Panc1 (cell line): ENCODE data around the gene PGF. TPM values are rescaled to one million over a fixed set of nuclear protein-coding genes. Genes with fewer than 3 reads are reported as not detected.

ENCODE experiments used
- ATAC-seq: fragments of 200-7000 bp; cut with Tn5 transposase; 2 replicates; pipeline ENCODE4 v1.9.1; 2020; ENCODE audit warnings: mild to moderate bottlenecking, moderate library complexity
- BruUV-seq: library from RNA; stranded (reverse); fragments of 400-500 nt; replicated peaks from 2 replicates; lab custom pipeline; 2021; lab: Mats Ljungman, UMichigan
- CTCF ChIA-PET: fragments of 300-600 bp; sonication (Branson Sonifier 250); formaldehyde crosslinking; loops from one replicate; lab custom pipeline; 2022; ENCODE audit warnings: antibody characterized with exemption; lab: Charles Lee
- POLR2A ChIA-PET: fragments of 300-600 bp; sonication (Branson Sonifier 250); formaldehyde crosslinking; loops from one replicate; lab custom pipeline; 2022; ENCODE audit warnings: antibody characterized with exemption; lab: Charles Lee
- DNase-seq: peaks from one replicate; pipeline ENCODE4 v3.0.0-alpha.2; 2010; ENCODE audit warnings: low read depth, low spot score
- H3K27ac ChIP-seq: 2 replicates; pipeline ENCODE4 v1.5.1; 2011; ENCODE audit warnings: mild to moderate bottlenecking, low read length, inconsistent platforms
- H3K27me3 ChIP-seq: fragments of 200-500 bp; sonication (Bioruptor generic); 2 replicates; pipeline ENCODE4 v1.6.0; 2014; ENCODE audit warnings: low read length, inconsistent platforms; ENCODE audit not compliant: control insufficient read depth, insufficient read depth
- H3K36me3 ChIP-seq: fragments of 200-500 bp; sonication (Bioruptor generic); 2 replicates; pipeline ENCODE4 v1.5.1; 2014; ENCODE audit warnings: inconsistent platforms, mild to moderate bottlenecking, low read length, moderate library complexity; ENCODE audit not compliant: control insufficient read depth, insufficient read depth
- H3K4me1 ChIP-seq: 2 replicates; pipeline ENCODE4 v1.5.1; 2011; ENCODE audit warnings: inconsistent platforms, mild to moderate bottlenecking, low read length, moderate library complexity; ENCODE audit not compliant: control insufficient read depth, insufficient read depth
- H3K4me3 ChIP-seq, 2 experiments: 2 replicates each; pipeline ENCODE4 v1.5.1; 2011 to 2012; ENCODE audit warnings: low read depth in 2 of 2, low read length in 2 of 2, mild to moderate bottlenecking in 2 of 2, inconsistent platforms in 1 of 2, moderate library complexity in 1 of 2
- H3K9me3 ChIP-seq: fragments of 200-500 bp; sonication (Bioruptor generic); 2 replicates; pipeline ENCODE4 v1.5.1; 2014; ENCODE audit warnings: low read depth, mild to moderate bottlenecking, inconsistent platforms, low read length, moderate library complexity; ENCODE audit not compliant: control insufficient read depth, insufficient read depth
- CTCF ChIP-seq: fragments of 450-650 bp; IDR thresholded peaks from 2 replicates; pipeline ENCODE4 v1.5.1; 2017; ENCODE audit warnings: mild to moderate bottlenecking
- POLR2AphosphoS5 ChIP-seq: IDR thresholded peaks from 2 replicates; pipeline ENCODE4 v1.6.1; 2012; ENCODE audit warnings: mild to moderate bottlenecking, low read depth, low read length, moderate library complexity
- REST ChIP-seq, 2 experiments: IDR thresholded peaks; 2 replicates each; pipeline ENCODE4 v1.6.1; 2011 to 2012; ENCODE audit warnings: low read depth in 2 of 2, control low read depth in 1 of 2, low read length in 1 of 2, mild to moderate bottlenecking in 1 of 2, moderate library complexity in 1 of 2; ENCODE audit not compliant: insufficient read depth in 1 of 2
- SIN3A ChIP-seq: IDR thresholded peaks from 2 replicates; pipeline ENCODE4 v1.6.1; 2012; ENCODE audit warnings: low read depth, mild to moderate bottlenecking, low read length, moderate library complexity, borderline replicate concordance; ENCODE audit not compliant: insufficient read depth
- TCF7L2 ChIP-seq: IDR thresholded peaks from 2 replicates; pipeline ENCODE4 v1.6.1; 2011; ENCODE audit warnings: mild to moderate bottlenecking, low read depth, low read length, inconsistent platforms
- in situ Hi-C: cut with HindIII; loops from 2 replicates; pipeline ENCODE4 v1.10.0; 2016; ENCODE audit warnings: low sequenced_read_pairs, low pct_unique_long_range_greater_than_20kb
- intact Hi-C: fragments of 100-400 bp; cut with micrococcal nuclease; formaldehyde crosslinking; loops from one replicate; pipeline ENCODE4 v1.10.0; 2022; ENCODE audit not compliant: unreplicated experiment
- total RNA-seq: library from RNA; stranded (reverse); gene quantifications from one replicate; pipeline ENCODE4 v1.2.1, GENCODE V29; 2021; ENCODE audit not compliant: unreplicated experiment

PGF gene
- total RNA-seq, 1 experiment from 2014 or later = 7.3 TPM

- in situ Hi-C loops = no loop called here
- CTCF ChIA-PET = no interaction called here
Measured at GRCh38 chr14:74897642-74898041, 57.8 kb downstream of the PGF start.

GRCh38 chr14:74896400-74896799 lies 59.0 kb downstream of the PGF start:
- ChIA-PET CTCF (no interaction called here), POLR2A (no interaction called here)
- no peak overlapping the region for H3K27ac ChIP-seq
- in situ Hi-C loops (no loop called here), intact Hi-C loops (no loop called here)
- no peaks in the 10 kb centered on the region for H3K27me3 ChIP-seq
- no peaks in the 10 kb centered on the region for H3K9me3 ChIP-seq
- TF ChIP-seq CTCF (no peak), TCF7L2 (no peak), REST (IDR thresholded peaks at IDR 0.05; ENCODE audit: insufficient read depth in 1 of 2, low read depth in 2 of 2, low read length in 1 of 2) (no peak), SIN3A (no peak), POLR2AphosphoS5 (no peak)
- no peaks in the 10 kb centered on the region for H3K4me1 ChIP-seq
- no peak for DNase-seq
- peaks cover 38% of the 10 kb centered on the region for H3K36me3 ChIP-seq
- no peak overlapping the region for H3K4me3 ChIP-seq
- no peak for ATAC-seq
- TSS peak; percentile 22 for BruUV-seq

More at GRCh38 chr14:74897642-74898041, 57.8 kb downstream of the PGF start:
- Histone ChIP-seq H3K4me3 (no peak overlapping the region), H3K36me3 (peaks cover 34% of the 10 kb centered on the region), H3K9me3 (no peaks in the 10 kb centered on the region), H3K4me1 (no peaks in the 10 kb centered on the region), H3K27ac (no peak overlapping the region), H3K27me3 (no peaks in the 10 kb centered on the region)
- BruUV-seq = no TSS peak
- POLR2A ChIA-PET = interaction anchor here (0.7 kb wide), 2 partner anchors 9 to 15 kb away, joined by 5 to 9 read pairs; no protein-coding TSS in a partner anchor
- intact Hi-C loops = no loop called here
- TF ChIP-seq REST (IDR thresholded peaks at IDR 0.05; ENCODE audit: insufficient read depth in 1 of 2, low read depth in 2 of 2, low read length in 1 of 2) = no peak
- TF ChIP-seq POLR2AphosphoS5 = no peak
- no peak for TF ChIP-seq CTCF
- TF ChIP-seq TCF7L2 = no peak
- TF ChIP-seq SIN3A = no peak
- DNase-seq (no peak), ATAC-seq (no peak)
